Measurements from ENCODE around the gene ZYX.

Gene ZYX

DNA sequence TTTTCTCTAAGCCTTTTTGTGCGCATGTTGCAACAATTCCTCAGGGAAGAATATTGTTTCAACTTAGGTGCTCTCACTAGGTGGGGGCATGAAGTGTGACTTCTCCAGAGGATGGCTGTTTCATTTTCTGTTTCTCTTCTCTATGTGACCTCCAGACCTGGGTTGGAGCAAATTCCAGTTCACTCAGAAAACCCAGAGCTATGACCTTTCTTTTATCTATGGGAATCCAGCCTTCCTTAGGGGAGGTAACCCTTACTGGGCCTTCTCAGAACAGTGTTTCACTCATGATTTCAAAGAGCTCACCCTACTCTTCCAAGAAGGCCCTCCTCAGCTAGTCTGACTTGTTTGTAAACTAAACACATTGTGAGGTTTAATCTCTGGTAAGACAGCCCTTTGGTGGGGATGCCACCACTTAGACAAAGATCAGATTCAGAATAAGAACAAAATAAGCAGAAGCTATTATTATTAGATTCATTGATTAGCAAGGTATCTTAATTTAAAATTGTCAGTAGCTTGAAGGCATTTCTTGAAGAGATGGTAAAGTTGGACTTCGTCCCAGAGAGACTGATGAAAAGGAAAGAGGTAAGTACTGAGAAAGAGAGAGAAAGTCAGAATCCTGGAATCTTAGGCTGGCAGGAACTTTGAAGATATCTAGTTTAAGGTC, 45.5 kb downstream of the ZYX start:
- no peak for DNase-seq

- DNase-seq: no peak
These were observed 48.9 kb downstream of the ZYX start for GRCh38 chr7:143429770-143430698.

DNA sequence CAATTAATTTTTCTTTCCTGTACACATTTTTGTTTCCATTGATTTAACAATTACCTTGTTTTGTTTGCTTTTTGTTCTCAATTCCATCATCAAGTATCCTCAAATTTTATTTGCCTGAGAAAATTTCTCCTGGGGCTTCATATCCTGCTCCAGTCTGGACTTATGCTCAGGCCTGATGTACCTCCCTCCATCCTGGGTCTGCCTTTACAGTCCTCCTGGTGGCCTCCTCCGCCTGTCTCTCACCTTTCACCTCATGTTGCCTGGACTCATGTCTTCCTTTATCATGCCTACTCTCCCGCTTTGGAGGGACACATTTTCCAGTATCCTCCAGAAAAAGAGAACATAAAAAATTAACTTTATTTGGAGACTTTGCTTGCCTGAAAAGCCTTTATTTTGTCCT, 50.0 kb downstream of the ZYX start:
- no peak for DNase-seq

- DNase-seq: no peak
These were observed 52.6 kb downstream of the ZYX start for GRCh38 chr7:143433759-143434158.

DNA sequence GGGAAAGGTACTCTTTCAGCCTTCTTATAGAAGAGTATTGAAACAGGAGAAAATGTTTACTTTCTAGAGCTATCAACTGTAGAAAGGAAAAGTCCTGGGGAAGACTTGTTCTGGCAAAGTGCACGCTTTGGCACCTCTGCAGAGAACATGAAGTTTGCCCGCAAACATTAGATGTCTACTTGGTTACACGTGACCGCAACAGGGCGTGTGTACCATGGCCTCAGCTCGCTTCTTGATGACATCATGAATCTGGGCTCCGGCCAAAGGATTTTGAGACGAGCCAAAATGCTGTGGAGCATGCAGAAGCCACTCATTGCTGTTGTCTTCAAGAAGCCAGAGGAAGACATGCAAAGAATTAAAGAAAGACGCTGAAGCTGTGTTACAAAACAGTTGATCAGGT, 53.5 kb downstream of the ZYX start:
- DNase-seq: no peak

- no peak for DNase-seq
These were observed 54.1 kb downstream of the ZYX start for GRCh38 chr7:143435266-143435665.

DNA sequence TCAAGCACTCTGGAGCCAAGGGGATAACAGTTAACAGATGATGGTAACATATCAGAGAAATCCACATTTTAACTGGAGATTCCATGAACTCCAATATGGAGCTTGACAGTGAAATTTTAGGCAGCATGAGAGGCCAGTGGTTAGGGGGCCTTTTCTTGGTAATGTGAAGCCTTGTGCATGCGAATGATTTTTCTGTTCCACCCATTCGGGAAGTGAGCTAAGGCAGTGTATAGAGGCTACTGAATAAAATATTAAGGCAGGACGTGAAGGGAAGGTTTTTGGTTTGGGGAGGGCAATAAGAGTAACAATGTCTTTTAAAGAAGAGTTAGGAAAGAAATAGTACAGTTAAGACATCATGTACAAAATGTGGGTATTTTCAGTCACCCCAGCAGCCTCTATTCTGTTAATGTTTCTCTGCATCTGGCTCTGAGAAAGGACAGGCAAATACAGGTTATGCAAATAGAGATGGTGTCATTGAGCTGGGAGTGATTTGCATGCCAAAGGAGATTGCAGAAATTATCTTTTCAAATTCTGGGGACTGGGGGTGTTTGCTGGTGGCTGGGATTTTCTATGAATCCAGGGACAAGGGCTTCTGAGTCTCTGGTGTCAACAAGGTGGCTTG, 55.3 kb downstream of the ZYX start:
- DNase-seq: no peak

GRCh38 chr7:143437578-143437977, 56.4 kb downstream of the ZYX start:
- DNase-seq: no peak

DNA sequence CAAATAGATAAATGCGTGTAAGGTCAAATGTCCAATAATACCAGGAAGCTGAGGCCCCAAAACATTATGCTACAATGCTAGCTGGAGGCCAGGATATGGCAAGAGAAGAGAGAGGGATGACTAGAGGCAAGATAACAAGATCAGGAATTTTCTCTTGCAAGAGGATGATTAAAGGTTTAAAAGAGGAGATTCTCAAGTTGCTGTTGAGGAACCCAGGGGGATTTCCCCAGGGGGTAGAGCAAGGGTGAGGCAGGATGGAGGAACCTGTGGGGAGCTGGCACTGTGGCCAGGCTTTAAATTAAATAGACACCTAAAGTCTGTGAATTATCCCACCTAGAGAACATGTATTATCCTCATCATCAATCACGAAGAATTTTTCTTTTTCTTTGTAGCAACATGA, 58.7 kb downstream of the ZYX start:
- DNase-seq: no peak
